MM.1S (cell line): ENCODE results near the gene PRDM12.

Source experiments
- DNase-seq: peaks from one replicate; pipeline ENCODE4 v3.0.0-alpha.2; 2015
- H2AFZ ChIP-seq: fragments of 300-600 bp; sonication (generic); 2 replicates; pipeline ENCODE4 v1.6.0; 2016; ENCODE audit warnings: antibody characterized with exemption, low read length
- H3F3A ChIP-seq: fragments of 300-600 bp; sonication (generic); 2 replicates; pipeline ENCODE4 v1.6.1; 2016; ENCODE audit warnings: mild to moderate bottlenecking, antibody characterized with exemption, low read length, moderate library complexity, mixed read lengths; ENCODE audit not compliant: insufficient read depth
- H3K27ac ChIP-seq: fragments of 300-600 bp; sonication (generic); 2 replicates; pipeline ENCODE4 v1.5.1; 2016; ENCODE audit warnings: mild to moderate bottlenecking, low read length
- H3K27me3 ChIP-seq: fragments of 300-600 bp; sonication (generic); replicated peaks from 2 replicates; pipeline ENCODE4 v1.6.0; 2016; ENCODE audit warnings: low read length; ENCODE audit not compliant: insufficient read depth
- H3K36me3 ChIP-seq: fragments of 300-600 bp; sonication (generic); replicated peaks from 2 replicates; pipeline ENCODE4 v1.6.1; 2016; ENCODE audit warnings: mild to moderate bottlenecking, low read length, mixed read lengths; ENCODE audit not compliant: insufficient read depth
- H3K4me1 ChIP-seq: fragments of 300-600 bp; sonication (generic); 2 replicates; pipeline ENCODE4 v1.6.1; 2016; ENCODE audit warnings: low read length, mixed read lengths
- H3K4me2 ChIP-seq: fragments of 300-600 bp; sonication (generic); 2 replicates; pipeline ENCODE4 v1.6.0; 2016; ENCODE audit warnings: low read depth, low read length
- H3K4me3 ChIP-seq: fragments of 300-600 bp; sonication (generic); 2 replicates; pipeline ENCODE4 v1.5.1; 2016; ENCODE audit warnings: low read length, mixed read lengths
- H3K79me2 ChIP-seq: fragments of 300-600 bp; sonication (generic); 2 replicates; pipeline ENCODE4 v1.6.1; 2016; ENCODE audit warnings: mixed run types, low read length, mixed read lengths
- H3K9ac ChIP-seq: fragments of 300-600 bp; sonication (generic); 2 replicates; pipeline ENCODE4 v1.6.1; 2016; ENCODE audit warnings: low read length, mixed read lengths
- H3K9me2 ChIP-seq: fragments of 300-600 bp; sonication (generic); replicated peaks from 2 replicates; pipeline ENCODE4 v1.6.1; 2016; ENCODE audit warnings: mild to moderate bottlenecking, low read length, mixed read lengths; ENCODE audit not compliant: insufficient read depth
- H3K9me3 ChIP-seq: fragments of 300-600 bp; sonication (generic); replicated peaks from 2 replicates; pipeline ENCODE4 v1.6.1; 2016; ENCODE audit warnings: mild to moderate bottlenecking, low read length, mixed read lengths; ENCODE audit not compliant: insufficient read depth
- H4K20me1 ChIP-seq: fragments of 300-600 bp; sonication (generic); 2 replicates; pipeline ENCODE4 v1.6.1; 2016; ENCODE audit warnings: mild to moderate bottlenecking, low read length, moderate library complexity, mixed read lengths; ENCODE audit not compliant: insufficient read depth
- CTCF ChIP-seq: fragments of 300-600 bp; sonication (generic); IDR thresholded peaks from 2 replicates; pipeline ENCODE4 v1.5.1; 2016; ENCODE audit warnings: antibody characterized with exemption, low read length, mixed read lengths
- EZH2 ChIP-seq: fragments of 300-600 bp; sonication (generic); optimal IDR thresholded peaks from 2 replicates; pipeline ENCODE3; 2017; ENCODE audit warnings: low read depth, mild to moderate bottlenecking, antibody characterized with exemption, low read length, mixed read lengths
- EZH2phosphoT487 ChIP-seq: fragments of 300-600 bp; sonication (generic); IDR thresholded peaks from 2 replicates; pipeline ENCODE4 v1.6.1; 2018; ENCODE audit warnings: antibody characterized with exemption, low read length

The PRDM12 gene

GRCh38 chr9:130729145-130729544, 64.8 kb downstream of the PRDM12 start:
- Histone ChIP-seq H2AFZ (no peak overlapping the region), H3K4me2 (no peak overlapping the region), H3K4me1 (no peaks in the 10 kb centered on the region), H3K27me3 (no peaks in the 10 kb centered on the region), H3K36me3 (no peaks in the 10 kb centered on the region), H3K9me3 (no peaks in the 10 kb centered on the region), H3K9me2 (no peaks in the 10 kb centered on the region), H3K27ac (no peak overlapping the region), H3K4me3 (no peak overlapping the region), H3F3A (no peaks in the 10 kb centered on the region), H4K20me1 (no peaks in the 10 kb centered on the region), H3K9ac (no peak overlapping the region), H3K79me2 (no peaks in the 10 kb centered on the region)
- TF ChIP-seq EZH2, result no peak
- TF ChIP-seq CTCF, result no peak
- no peak for DNase-seq

GRCh38 chr9:130731355-130731754, 67.0 kb downstream of the PRDM12 start:
- no peak for TF ChIP-seq EZH2
- no peak for TF ChIP-seq CTCF
- TF ChIP-seq EZH2phosphoT487, result no peak
- H2AFZ ChIP-seq, result no peak overlapping the region
- H3F3A ChIP-seq, result no peaks in the 10 kb centered on the region
- no peak overlapping the region for H3K27ac ChIP-seq
- no peaks in the 10 kb centered on the region for H4K20me1 ChIP-seq
- DNase-seq, result no peak
- H3K4me3 ChIP-seq, result no peak overlapping the region
- H3K79me2 ChIP-seq, result no peaks in the 10 kb centered on the region
- H3K9ac ChIP-seq, result no peak overlapping the region
- H3K4me1 ChIP-seq, result no peaks in the 10 kb centered on the region
- H3K27me3 ChIP-seq, result no peaks in the 10 kb centered on the region
- H3K4me2 ChIP-seq, result no peak overlapping the region
- H3K9me3 ChIP-seq, result no peaks in the 10 kb centered on the region
- no peaks in the 10 kb centered on the region for H3K9me2 ChIP-seq
- H3K36me3 ChIP-seq, result no peaks in the 10 kb centered on the region

- Histone ChIP-seq H3K36me3 (no peaks in the 10 kb centered on the region), H3K27ac (no peak overlapping the region), H3K27me3 (no peaks in the 10 kb centered on the region), H3K9ac (no peak overlapping the region), H3K4me3 (no peak overlapping the region), H4K20me1 (no peaks in the 10 kb centered on the region), H3K4me1 (no peaks in the 10 kb centered on the region), H3F3A (no peaks in the 10 kb centered on the region), H3K9me2 (no peaks in the 10 kb centered on the region), H3K79me2 (no peaks in the 10 kb centered on the region), H3K9me3 (no peaks in the 10 kb centered on the region), H3K4me2 (no peak overlapping the region), H2AFZ (no peak overlapping the region)
- no peak for DNase-seq
- TF ChIP-seq EZH2phosphoT487 (no peak), CTCF (no peak), EZH2 (no peak)
These were observed 67.7 kb downstream of the PRDM12 start for GRCh38 chr9:130732136-130732535.
